HUES64 (cell line): ENCODE measurements around the gene ZDHHC14.

Source experiments
- H3K27ac ChIP-seq: 2 replicates; pipeline ENCODE4 v1.7.0; 2013; ENCODE audit warnings: low read depth, low read length, inconsistent platforms
- H3K27me3 ChIP-seq: 2 replicates; pipeline ENCODE4 v1.6.1; 2013; ENCODE audit warnings: mild to moderate bottlenecking, low read length; ENCODE audit not compliant: insufficient read depth
- H3K36me3 ChIP-seq: 2 replicates; pipeline ENCODE4 v1.6.1; 2013; ENCODE audit warnings: mild to moderate bottlenecking, low read length; ENCODE audit not compliant: insufficient read depth
- H3K4me1 ChIP-seq: 2 replicates; pipeline ENCODE4 v1.6.1; 2013; ENCODE audit warnings: mild to moderate bottlenecking, low read length, moderate library complexity; ENCODE audit not compliant: insufficient read depth
- H3K4me3 ChIP-seq: 2 replicates; pipeline ENCODE4 v1.5.1; 2013; ENCODE audit warnings: mild to moderate bottlenecking, low read length, moderate library complexity
- H3K9ac ChIP-seq: 2 replicates; pipeline ENCODE4 v1.6.1; 2013; ENCODE audit warnings: mild to moderate bottlenecking, low read depth, low read length
- H3K9me3 ChIP-seq: 2 replicates; pipeline ENCODE4 v1.6.1; 2013; ENCODE audit warnings: low read depth, low read length; ENCODE audit not compliant: insufficient read depth
- WGBS: fragments of 150-250, 120-280 bp; methylation state at CpG from one replicate; pipeline ENCODE4 v1.1.7; 2013; ENCODE audit warnings: missing lambda C conversion rate; 5-methylcytosine and 5-hydroxymethylcytosine counted together

Gene ZDHHC14

DNA sequence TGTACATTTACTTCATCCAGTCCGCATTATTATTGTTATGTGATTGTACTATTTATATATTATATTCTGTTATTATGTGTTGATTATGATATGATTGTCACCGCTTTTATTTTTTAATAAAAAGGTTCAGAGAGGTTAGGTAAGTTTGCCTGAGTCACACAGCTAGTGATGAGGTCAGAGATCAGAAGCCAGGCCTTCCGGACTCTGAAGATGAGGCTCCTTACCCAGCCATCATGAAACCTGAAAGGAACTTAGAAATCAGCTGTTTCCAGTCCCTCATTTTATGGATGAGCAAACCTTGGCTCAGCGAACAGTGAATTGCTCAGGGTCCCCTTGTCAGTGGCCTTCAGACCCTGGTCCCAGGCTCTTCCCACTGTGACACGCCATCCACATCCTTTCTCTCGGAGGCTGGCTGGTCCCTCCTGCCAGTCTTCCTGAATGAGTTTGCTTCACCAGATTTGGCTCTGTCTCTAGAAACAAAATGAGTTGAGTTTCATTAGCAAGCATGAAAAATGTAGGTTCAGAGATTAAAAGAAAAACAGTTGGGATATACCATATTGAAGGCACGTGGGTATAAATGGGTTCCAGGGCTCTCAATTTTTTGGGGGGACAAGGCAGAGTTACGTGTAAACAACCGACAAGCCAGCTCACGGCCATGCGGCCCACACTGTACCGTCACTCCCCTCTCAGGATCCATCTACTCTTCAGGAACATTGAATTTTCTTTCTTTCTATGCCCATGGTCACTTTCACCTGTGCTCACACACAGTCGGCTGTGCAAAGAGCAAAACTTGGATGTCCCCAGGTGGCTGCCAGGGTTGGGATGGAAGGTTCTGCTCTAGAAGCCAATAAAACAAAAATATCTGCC lies 132.9 kb downstream of the ZDHHC14 start:
- H3K4me3 ChIP-seq = no peak overlapping the region

DNA sequence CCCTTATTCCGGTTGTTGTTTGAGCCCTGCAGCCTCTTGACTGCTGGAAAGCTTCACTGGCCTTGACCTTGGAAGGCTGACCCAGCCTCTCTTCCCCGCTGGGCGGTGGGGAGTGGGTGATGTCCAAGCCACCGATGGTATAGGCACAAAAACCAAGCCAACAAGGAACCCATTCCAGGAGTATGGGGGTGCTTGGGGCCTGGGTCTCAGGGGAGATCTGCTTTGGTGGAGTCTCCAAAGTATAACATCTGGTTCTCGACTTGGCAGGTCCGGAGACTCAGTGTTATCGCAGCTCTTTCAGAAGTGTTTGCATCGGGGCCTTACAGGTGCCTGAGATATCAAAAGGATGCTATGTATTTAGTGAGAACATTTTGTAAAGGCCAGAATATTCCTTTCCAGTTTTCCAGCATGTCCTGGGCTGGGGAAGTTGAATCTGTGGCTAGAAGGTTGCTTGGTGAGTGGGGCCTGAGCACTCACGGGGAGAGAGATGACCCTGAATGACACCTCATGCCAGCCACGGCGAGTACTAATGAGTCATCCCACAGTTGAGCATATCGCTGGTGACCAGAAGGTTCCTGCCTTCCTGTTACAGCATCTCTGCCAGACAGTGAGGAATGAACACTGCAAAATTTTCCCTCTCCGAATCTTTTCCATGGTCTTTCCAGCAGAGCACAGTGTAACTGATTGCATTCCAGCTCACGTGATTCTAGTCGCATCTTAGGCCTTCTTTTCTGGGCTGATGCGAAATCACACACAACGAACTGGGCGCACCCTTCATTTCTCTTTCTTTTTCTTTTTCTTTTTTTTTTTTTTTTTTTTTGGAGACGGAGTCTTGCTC lies 133.9 kb downstream of the ZDHHC14 start:
- Histone ChIP-seq H3K9ac (no peak overlapping the region), H3K4me1 (0 out of 2 replicates have a peak, but pooled peaks cover 6% of the 10 kb centered on the region), H3K36me3 (no peaks in the 10 kb centered on the region), H3K9me3 (no peaks in the 10 kb centered on the region), H3K27ac (no peak overlapping the region), H3K4me3 (no peak overlapping the region), H3K27me3 (no peaks in the 10 kb centered on the region)
- WGBS = 92% methylated on average over 19 of the region's 19 CpGs

More for the DNA sequence above, 132.9 kb downstream of the ZDHHC14 start:
- Histone ChIP-seq H3K27ac (no peak overlapping the region), H3K27me3 (no peaks in the 10 kb centered on the region), H3K9ac (no peak overlapping the region), H3K4me1 (0 out of 2 replicates have a peak, but pooled peaks cover 5% of the 10 kb centered on the region), H3K36me3 (no peaks in the 10 kb centered on the region), H3K9me3 (no peaks in the 10 kb centered on the region)
- WGBS = 93% methylated on average over 12 of the region's 13 CpGs

DNA sequence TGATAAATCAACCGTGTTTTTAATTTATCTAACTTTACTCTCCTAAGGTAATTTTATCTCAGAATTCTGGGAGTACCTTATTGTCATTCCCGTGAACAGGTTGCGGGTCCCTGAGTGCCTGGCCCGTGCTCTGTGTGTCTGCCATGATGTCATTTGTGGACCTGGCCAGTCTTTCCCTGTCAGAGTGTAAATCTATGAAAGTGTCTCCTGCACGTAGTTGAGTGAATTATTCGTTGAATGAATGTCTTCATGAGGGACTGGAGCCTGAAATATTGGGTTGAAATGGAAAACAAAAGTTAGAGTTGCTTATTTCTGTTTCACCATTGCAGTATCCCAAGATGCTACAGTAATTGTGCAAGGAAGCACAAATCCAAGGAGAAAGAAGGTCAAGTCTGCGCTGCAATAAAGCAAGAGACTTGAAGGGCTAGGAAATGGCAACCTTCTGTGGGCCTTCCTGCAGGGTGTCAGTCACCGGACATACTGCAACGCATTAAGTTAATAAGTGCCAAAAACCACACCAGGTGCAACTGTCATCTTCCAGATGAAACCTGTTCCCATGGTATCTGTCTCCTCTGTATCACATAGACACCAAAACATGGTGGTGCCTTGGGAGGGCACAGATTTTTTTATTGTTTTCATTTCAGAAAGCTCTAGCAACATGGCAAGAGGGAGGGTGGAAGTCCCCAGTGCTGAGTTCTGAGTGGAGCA lies 135.5 kb downstream of the ZDHHC14 start:
- WGBS = 97% methylated on average over 9 of the region's 9 CpGs
- 0 out of 2 replicates have a peak, but pooled peaks cover 3% of the 10 kb centered on the region for H3K4me1 ChIP-seq
- no peak overlapping the region for H3K27ac ChIP-seq

DNA sequence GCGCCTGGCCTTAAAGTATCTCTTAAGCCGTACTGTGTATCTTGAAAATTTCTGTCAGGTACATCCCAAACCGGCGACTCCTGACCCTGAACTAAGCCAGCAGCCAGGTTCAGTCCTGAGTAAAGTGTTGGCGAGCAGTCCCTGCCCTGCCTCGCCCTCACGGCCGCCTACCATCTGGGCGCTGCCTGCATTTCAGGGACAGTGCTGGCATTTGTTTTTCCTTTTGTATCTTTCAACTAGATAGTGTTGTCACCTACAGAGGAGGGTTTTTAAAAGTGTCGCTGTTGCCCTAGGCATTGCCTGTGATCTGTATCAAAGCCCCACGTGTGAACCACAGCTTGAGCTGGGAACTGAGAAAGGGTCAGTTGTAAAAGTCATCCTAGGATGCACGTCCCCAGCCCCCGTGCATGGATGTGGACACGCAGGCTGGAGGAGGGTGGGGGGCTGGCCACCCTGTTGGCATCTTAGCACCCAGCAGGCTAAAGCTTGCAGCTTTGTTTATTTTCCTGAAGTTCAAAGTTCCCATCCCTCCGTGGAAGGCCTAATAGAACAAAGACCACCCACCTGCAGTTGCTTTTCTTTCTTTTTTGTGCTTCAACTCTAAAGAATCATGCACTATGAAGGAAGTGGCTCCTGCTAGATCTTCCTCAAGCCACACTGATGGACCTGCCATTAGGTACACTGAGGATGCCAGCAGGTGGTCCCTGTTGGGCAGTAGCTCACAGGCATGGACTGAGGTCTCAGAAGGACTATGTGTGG lies 136.8 kb downstream of the ZDHHC14 start:
- H3K27me3 ChIP-seq = no peaks in the 10 kb centered on the region
- 73% methylated on average over 15 of the region's 15 CpGs for WGBS
- H3K4me3 ChIP-seq = no peak overlapping the region
- H3K9me3 ChIP-seq = no peaks in the 10 kb centered on the region
- no peak overlapping the region for H3K27ac ChIP-seq
- H3K9ac ChIP-seq = no peak overlapping the region
- 0 out of 2 replicates have a peak, but pooled peaks cover 3% of the 10 kb centered on the region for H3K4me1 ChIP-seq
- H3K36me3 ChIP-seq = no peaks in the 10 kb centered on the region

More for the DNA sequence above, 135.5 kb downstream of the ZDHHC14 start:
- Histone ChIP-seq H3K9ac (no peak overlapping the region), H3K4me3 (no peak overlapping the region), H3K27me3 (no peaks in the 10 kb centered on the region), H3K36me3 (no peaks in the 10 kb centered on the region), H3K9me3 (no peaks in the 10 kb centered on the region)

DNA sequence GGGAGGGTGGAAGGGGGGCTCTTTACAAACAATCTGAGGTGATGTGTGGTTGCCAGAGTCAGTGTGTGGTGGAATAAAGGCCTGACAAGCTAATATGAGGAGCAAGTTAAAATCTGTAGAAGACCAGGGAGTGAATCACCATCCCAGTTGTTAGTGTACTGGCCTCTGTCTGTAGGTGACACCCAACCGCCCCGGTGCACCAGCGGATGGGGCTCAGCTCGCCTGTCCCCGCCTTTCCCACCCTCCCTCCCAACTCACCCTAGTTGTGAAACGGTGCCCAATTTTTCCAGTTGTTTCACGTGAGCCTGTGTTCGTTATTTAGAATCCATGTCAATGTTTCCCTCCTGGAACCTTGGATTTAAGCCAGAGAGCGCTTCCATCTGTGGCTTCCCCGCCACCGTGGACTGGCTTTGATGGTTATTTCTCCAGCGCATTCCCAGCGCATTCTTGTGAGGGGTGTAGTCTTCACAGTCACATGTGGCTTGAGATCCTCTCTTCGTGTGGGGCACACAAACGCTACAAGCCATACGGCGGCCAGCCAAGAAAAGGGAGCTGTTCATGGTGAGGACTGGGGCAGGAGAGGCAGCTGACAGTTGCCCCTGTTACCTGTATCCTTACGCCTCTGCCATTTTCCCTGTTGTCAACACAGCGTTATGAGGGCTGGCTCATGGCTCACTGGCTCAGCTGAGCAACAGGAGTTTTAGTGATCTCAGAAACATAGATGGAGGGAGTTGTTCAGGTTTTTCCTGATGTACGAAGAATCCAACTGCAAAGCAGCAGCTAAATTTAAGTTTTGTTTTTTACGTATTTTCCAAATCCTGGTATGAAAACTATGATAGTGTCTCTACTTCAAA lies 137.6 kb downstream of the ZDHHC14 start:
- 90% methylated on average over 21 of the region's 21 CpGs for WGBS
- no peaks in the 10 kb centered on the region for H3K9me3 ChIP-seq
- no peaks in the 10 kb centered on the region for H3K36me3 ChIP-seq
- no peak overlapping the region for H3K27ac ChIP-seq
- H3K4me1 ChIP-seq = 0 out of 2 replicates have a peak, but pooled peaks cover 3% of the 10 kb centered on the region
- H3K27me3 ChIP-seq = no peaks in the 10 kb centered on the region
- no peak overlapping the region for H3K4me3 ChIP-seq
- no peak overlapping the region for H3K9ac ChIP-seq

DNA sequence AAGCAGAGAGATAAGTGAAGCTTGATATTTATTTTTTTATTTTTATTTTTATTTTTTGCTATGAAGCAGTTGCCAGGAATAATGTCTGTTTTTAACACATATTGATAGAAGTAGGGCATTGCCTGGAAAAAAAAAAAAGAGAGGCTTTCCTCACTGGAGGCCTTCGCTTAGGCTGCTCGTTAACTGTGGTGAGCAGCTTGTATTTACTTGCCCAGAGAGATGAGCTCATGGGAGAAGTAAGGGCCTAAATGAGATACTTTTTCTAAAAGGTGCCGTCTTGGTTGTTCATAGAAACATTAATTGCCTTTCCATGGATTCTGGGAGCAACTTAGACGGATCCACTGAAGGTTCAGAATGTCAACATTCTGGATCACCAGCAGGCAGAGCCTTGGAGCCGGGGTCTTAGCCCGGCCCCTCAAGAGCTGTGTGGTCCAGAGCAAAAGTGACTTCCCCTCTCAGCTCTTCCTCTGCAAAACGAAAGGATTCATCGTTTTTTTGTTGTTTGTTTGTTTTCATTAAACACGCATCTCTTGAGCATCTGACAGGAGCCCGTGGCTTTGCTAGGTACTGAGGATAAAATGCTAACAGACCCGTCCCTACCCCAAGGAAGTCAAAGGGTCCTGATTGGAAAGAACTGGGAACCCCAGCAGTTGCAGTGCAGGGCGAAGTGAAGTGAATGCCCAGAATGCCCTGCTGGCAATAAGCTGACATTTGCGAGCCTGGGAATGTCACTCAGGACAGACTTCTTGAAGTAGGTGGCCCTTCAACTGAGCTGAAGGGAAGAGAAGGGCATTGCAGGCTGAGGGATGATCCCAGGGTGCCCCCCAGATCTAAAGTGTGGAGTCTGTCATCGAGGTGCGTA lies 138.5 kb downstream of the ZDHHC14 start:
- H3K36me3 ChIP-seq = no peaks in the 10 kb centered on the region
- no peak overlapping the region for H3K9ac ChIP-seq
- no peak overlapping the region for H3K27ac ChIP-seq
- 90% methylated on average over 15 of the region's 15 CpGs for WGBS
- H3K4me1 ChIP-seq = 0 out of 2 replicates have a peak, but pooled peaks cover 3% of the 10 kb centered on the region
- H3K9me3 ChIP-seq = no peaks in the 10 kb centered on the region
- H3K4me3 ChIP-seq = no peak overlapping the region
- H3K27me3 ChIP-seq = no peaks in the 10 kb centered on the region

DNA sequence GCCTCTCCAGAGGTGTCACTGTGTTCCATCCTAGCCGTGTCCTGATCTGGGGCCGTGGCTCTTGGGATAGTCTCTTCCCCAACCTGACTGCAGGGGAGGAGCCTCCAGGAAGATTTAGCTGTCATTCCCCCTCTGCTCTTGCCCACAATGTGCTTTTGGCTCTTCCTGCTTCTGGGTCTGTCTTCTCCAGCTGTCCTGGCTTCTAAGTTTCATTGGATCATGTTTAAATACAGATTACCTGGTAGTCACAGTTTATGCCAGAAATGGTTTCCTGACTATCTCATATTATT lies 139.1 kb downstream of the ZDHHC14 start:
- H3K36me3 ChIP-seq = no peaks in the 10 kb centered on the region
- H3K4me1 ChIP-seq = 0 out of 2 replicates have a peak, but pooled peaks cover 3% of the 10 kb centered on the region
- 64% methylated on average over 2 of the region's 2 CpGs for WGBS
- no peaks in the 10 kb centered on the region for H3K9me3 ChIP-seq
- H3K9ac ChIP-seq = no peak overlapping the region
- H3K4me3 ChIP-seq = no peak overlapping the region
- H3K27me3 ChIP-seq = no peaks in the 10 kb centered on the region
- H3K27ac ChIP-seq = no peak overlapping the region

DNA sequence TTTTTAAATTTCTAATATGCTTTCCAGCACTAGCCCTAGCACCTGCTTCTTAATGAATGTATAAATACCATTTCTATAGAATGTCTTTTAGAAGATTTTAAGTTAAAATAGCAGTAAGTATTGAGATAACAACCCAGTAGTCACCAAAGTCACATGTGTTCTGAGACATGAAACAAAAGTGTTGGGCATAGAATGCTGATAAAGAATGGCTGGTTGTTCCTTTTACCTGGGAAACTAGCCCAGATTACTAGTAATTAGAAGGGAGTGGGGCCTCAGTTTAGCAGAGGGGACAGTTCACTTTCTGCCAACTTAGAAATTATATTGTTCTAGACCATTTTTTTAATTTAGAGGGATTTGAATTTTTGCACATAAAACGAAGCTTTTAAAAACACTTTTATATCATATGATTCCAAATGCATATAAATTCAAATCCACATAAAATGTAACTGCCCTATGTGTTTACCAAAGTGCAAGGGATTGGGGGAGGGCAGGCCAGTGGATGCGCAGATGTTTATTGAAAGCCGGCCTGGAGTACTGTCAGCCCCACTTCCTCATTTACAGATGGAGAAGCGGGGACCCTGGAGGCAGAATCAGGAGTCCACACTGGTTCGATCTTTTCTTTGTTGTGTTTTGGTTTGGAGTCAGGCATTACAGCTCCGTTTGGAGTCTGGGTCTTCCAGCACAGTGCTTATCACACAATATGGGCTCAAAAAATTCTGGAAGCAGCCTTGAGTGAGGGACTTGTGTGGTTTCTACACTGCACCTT lies 139.8 kb downstream of the ZDHHC14 start:
- Histone ChIP-seq H3K27ac (no peak overlapping the region), H3K4me1 (0 out of 2 replicates have a peak, but pooled peaks cover 3% of the 10 kb centered on the region), H3K9ac (no peak overlapping the region), H3K9me3 (no peaks in the 10 kb centered on the region), H3K4me3 (no peak overlapping the region), H3K27me3 (no peaks in the 10 kb centered on the region), H3K36me3 (no peaks in the 10 kb centered on the region)
- 96% methylated on average over 5 of the region's 6 CpGs for WGBS
